Peyer's patch (tissue), 4 donors: ENCODE measurements around the gene VWF.

ENCODE experiments used
- CTCF ChIP-seq, 6 experiments: fragments of 450-650 bp in 4 of 6; fragments of 200-600 bp in 2 of 6; sonication (generic) in 1 of 6; IDR thresholded peaks; one replicate each; pipeline ENCODE4 v1.5.1; 2017 to 2019; ENCODE audit warnings: antibody characterized with exemption in 6 of 6, mild to moderate bottlenecking in 3 of 6, moderate library complexity in 1 of 6
- POLR2A ChIP-seq, 2 donors: fragments of 450-650 bp; IDR thresholded peaks; one replicate each; pipeline ENCODE4 v1.5.1; 2017; ENCODE audit warnings: antibody characterized with exemption in 2 of 2, mild to moderate bottlenecking in 2 of 2, moderate library complexity in 2 of 2

DNA sequence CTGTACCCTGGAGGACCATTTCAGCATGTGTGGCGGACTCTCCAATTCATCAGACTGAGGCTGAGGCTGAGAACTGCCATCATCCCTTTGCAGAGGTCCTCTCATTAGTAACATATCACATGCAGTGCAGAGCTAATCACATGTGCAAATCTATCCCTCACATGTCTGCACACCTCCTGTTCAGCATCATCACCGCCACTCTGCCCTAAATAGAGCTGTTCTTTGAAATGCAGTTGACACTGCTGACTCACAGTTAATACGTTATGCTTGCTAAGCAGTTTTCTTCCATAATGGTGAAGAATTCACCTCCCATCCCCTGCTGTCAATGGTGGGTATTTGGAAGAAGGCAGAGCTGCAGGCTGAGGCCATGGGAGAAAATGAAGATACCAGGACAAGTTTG is 94.4 kb downstream of the VWF start:
- TF ChIP-seq CTCF (IDR thresholded peaks at IDR 0.05) (no peak), POLR2A (IDR thresholded peaks at IDR 0.05) (no peak)
